Endodermal cell (in vitro differentiated cells): ENCODE measurements around the gene THSD4. TPM values are rescaled to one million over a fixed set of nuclear protein-coding genes. Genes with fewer than 3 reads are reported as not detected.
"Not testable (repeated sequence)": the region's sequence is repeated elsewhere in the genome, so short reads cannot be mapped to it uniquely, and the experiment has no call there.

Experiments
- DNase-seq: peaks from one replicate; pipeline ENCODE4 v3.0.0-alpha.2; 2017
- H3K27ac ChIP-seq: 2 replicates; pipeline ENCODE4 v1.5.1; 2013; ENCODE audit warnings: mild to moderate bottlenecking, low read depth, low read length, moderate library complexity
- H3K27me3 ChIP-seq: 2 replicates; pipeline ENCODE4 v1.6.1; 2013; ENCODE audit warnings: mild to moderate bottlenecking, low read length, moderate library complexity; ENCODE audit not compliant: insufficient read depth, control insufficient read depth, poor library complexity, severe bottlenecking
- H3K36me3 ChIP-seq: 2 replicates; pipeline ENCODE4 v1.7.0; 2013; ENCODE audit warnings: mild to moderate bottlenecking, low read length, moderate library complexity; ENCODE audit not compliant: control insufficient read depth, insufficient read depth
- H3K4me1 ChIP-seq: one replicate; pipeline ENCODE4 v1.7.0; 2013; ENCODE audit warnings: low read length; ENCODE audit not compliant: control insufficient read depth, insufficient read depth
- H3K4me3 ChIP-seq: 2 replicates; pipeline ENCODE4 v1.5.1; 2013; ENCODE audit warnings: mild to moderate bottlenecking, low read length, moderate library complexity
- H3K9ac ChIP-seq: 2 replicates; pipeline ENCODE4 v1.6.1; 2013; ENCODE audit warnings: mild to moderate bottlenecking, low read length, moderate library complexity; ENCODE audit not compliant: poor library complexity, severe bottlenecking; ENCODE audit errors: extremely low read depth
- H3K9me3 ChIP-seq: 2 replicates; pipeline ENCODE4 v1.6.1; 2013; ENCODE audit warnings: mild to moderate bottlenecking, low read length, moderate library complexity; ENCODE audit not compliant: control insufficient read depth
- H3K27ac Mint-ChIP-seq: 2 replicates; pipeline ENCODE4 v1.8.0; 2020; ENCODE audit warnings: mixed read lengths
- H3K27me3 Mint-ChIP-seq: 2 replicates; pipeline ENCODE4 v1.8.0; 2021; ENCODE audit warnings: mild to moderate bottlenecking, mixed read lengths; ENCODE audit not compliant: insufficient read depth
- H3K36me3 Mint-ChIP-seq: 2 replicates; pipeline ENCODE4 v1.8.0; 2020; ENCODE audit warnings: low read depth, mixed read lengths
- H3K4me1 Mint-ChIP-seq: 2 replicates; pipeline ENCODE4 v1.8.0; 2020; ENCODE audit warnings: mixed read lengths
- H3K4me3 Mint-ChIP-seq: 2 replicates; pipeline ENCODE4 v1.8.0; 2020; ENCODE audit warnings: mild to moderate bottlenecking, moderate library complexity, mixed read lengths
- H3K9me3 Mint-ChIP-seq: 2 replicates; pipeline ENCODE4 v1.8.0; 2020; ENCODE audit warnings: mild to moderate bottlenecking, mixed read lengths
- CTCF ChIP-seq: fragments of 200-600 bp; sonication (generic); conservative IDR thresholded peaks from 2 replicates; pipeline ENCODE4 v1.5.0; 2021; ENCODE audit warnings: antibody characterized with exemption, mild to moderate bottlenecking
- WGBS, 2 experiments: methylation state at CpG; one replicate each; pipeline versions ENCODE4 v1.1.5 to v1.1.7; 2013; ENCODE audit warnings: missing lambda C conversion rate in 2 of 2, mixed read lengths in 1 of 2; ENCODE audit not compliant: insufficient coverage in 1 of 2, insufficient read length in 1 of 2; 5-methylcytosine and 5-hydroxymethylcytosine counted together
- total RNA-seq, 2 donors: library from RNA; stranded (reverse); fragmentation: NEBNext Ultra II Directional in 1 of 2; extraction: Animal tissue kit (Norgen Biotek cat#: 25700) in 1 of 2; gene quantifications; 2 replicates in 1 of 2; 3 replicates in 1 of 2; pipeline ENCODE4 v1.2.1, GENCODE V29; 2021

The THSD4 gene
- total RNA-seq, 2 donors from 2014 or later: 4.6 to 5.4 TPM

GRCh38 chr15:71168166-71168834, 53.0 kb downstream of the THSD4 start:
- H3K9me3 Mint-ChIP-seq: peaks cover 14% of the 10 kb centered on the region
- Histone ChIP-seq H3K9me3 (peaks cover 14% of the 10 kb centered on the region), H3K27me3 (no peaks in the 10 kb centered on the region), H3K4me3 (no peak overlapping the region), H3K4me1 (no peaks in the 10 kb centered on the region), H3K36me3 (no peaks in the 10 kb centered on the region), H3K9ac (no peak overlapping the region), H3K27ac (no peak overlapping the region)
- H3K36me3 Mint-ChIP-seq: no peaks in the 10 kb centered on the region
- 91 to 100% methylated on average over 1 to 5 of the region's 5 CpGs for WGBS, 2 experiments
- DNase-seq: no peak
- no peaks in the 10 kb centered on the region for H3K27me3 Mint-ChIP-seq
- no peaks in the 10 kb centered on the region for H3K4me1 Mint-ChIP-seq
- no peak overlapping the region for H3K4me3 Mint-ChIP-seq
- no peak overlapping the region for H3K27ac Mint-ChIP-seq
- no peak for TF ChIP-seq CTCF

- H3K9me3 ChIP-seq: peaks cover 14% of the 10 kb centered on the region
- TF ChIP-seq CTCF: no peak
- H3K9ac ChIP-seq: no peak overlapping the region
- no peaks in the 10 kb centered on the region for H3K4me1 ChIP-seq
- no peak for DNase-seq
- H3K27me3 Mint-ChIP-seq: no peaks in the 10 kb centered on the region
- no peaks in the 10 kb centered on the region for H3K36me3 Mint-ChIP-seq
- H3K4me1 Mint-ChIP-seq: no peaks in the 10 kb centered on the region
- peaks cover 22% of the 10 kb centered on the region for H3K9me3 Mint-ChIP-seq
- H3K4me3 Mint-ChIP-seq: no peak overlapping the region
- no peak overlapping the region for H3K27ac Mint-ChIP-seq
- H3K27me3 ChIP-seq: no peaks in the 10 kb centered on the region
- H3K4me3 ChIP-seq: no peak overlapping the region
- H3K27ac ChIP-seq: no peak overlapping the region
- H3K36me3 ChIP-seq: no peaks in the 10 kb centered on the region
Observed at GRCh38 chr15:71170163-71170562, 54.9 kb downstream of the THSD4 start.

- no peak overlapping the region for H3K4me3 ChIP-seq
- no peaks in the 10 kb centered on the region for H3K27me3 Mint-ChIP-seq
- no peak for DNase-seq
- H3K9me3 Mint-ChIP-seq: peaks cover 22% of the 10 kb centered on the region
- peaks cover 14% of the 10 kb centered on the region for H3K9me3 ChIP-seq
- H3K9ac ChIP-seq: no peak overlapping the region
- no peak overlapping the region for H3K27ac Mint-ChIP-seq
- no peaks in the 10 kb centered on the region for H3K36me3 ChIP-seq
- H3K4me1 Mint-ChIP-seq: no peaks in the 10 kb centered on the region
- H3K4me3 Mint-ChIP-seq: no peak overlapping the region
- no peaks in the 10 kb centered on the region for H3K27me3 ChIP-seq
- H3K4me1 ChIP-seq: no peaks in the 10 kb centered on the region
- no peaks in the 10 kb centered on the region for H3K36me3 Mint-ChIP-seq
- TF ChIP-seq CTCF: no peak
- H3K27ac ChIP-seq: no peak overlapping the region
Observed at GRCh38 chr15:71171195-71171594, 55.9 kb downstream of the THSD4 start.

- H3K27me3 Mint-ChIP-seq, H3K4me3 ChIP-seq, H3K36me3 Mint-ChIP-seq, H3K36me3 ChIP-seq, H3K27ac ChIP-seq, H3K4me1 Mint-ChIP-seq, H3K27me3 ChIP-seq, H3K4me1 ChIP-seq, DNase-seq, H3K9ac ChIP-seq: not testable (repeated sequence)
- Mint-ChIP-seq H3K9me3 (peaks cover 22% of the 10 kb centered on the region), H3K4me3 (peak overlapping the region; percentile 45), H3K27ac (peak overlapping the region; percentile 84)
- H3K9me3 ChIP-seq: peaks cover 14% of the 10 kb centered on the region
- no CpG with 5 or more reads among the region's 17 CpGs for WGBS, 2 experiments
Observed at GRCh38 chr15:71174360-71174759, 59.1 kb downstream of the THSD4 start.
